Measurements from ENCODE around the gene GLIS2. TPM values are rescaled to one million over a fixed set of nuclear protein-coding genes. Genes with fewer than 3 reads are reported as not detected.

The GLIS2 gene
- total RNA-seq, 1 donor from 2014 or later = 17.4 TPM

- Mint-ChIP-seq H3K9me3 (no peaks in the 10 kb centered on the region), H3K36me3 (ENCODE audit: low read depth) (peaks cover 2% of the 10 kb centered on the region), H3K4me1 (peaks cover 19% of the 10 kb centered on the region), H3K4me3 (no peak overlapping the region), H3K27me3 (ENCODE audit: low read depth) (no peaks in the 10 kb centered on the region), H3K27ac (ENCODE audit: unreplicated experiment) (no peak overlapping the region)
- DNase-seq (ENCODE audit: low read depth, low spot score) = no peak
- no peak for TF ChIP-seq CTCF (conservative IDR thresholded peaks at IDR 0.05)
These were observed 38.9 kb downstream of the GLIS2 start for GRCh38 chr16:4354512-4355409.

- Mint-ChIP-seq H3K4me3 (no peak overlapping the region), H3K9me3 (no peaks in the 10 kb centered on the region), H3K36me3 (ENCODE audit: low read depth) (peaks cover 2% of the 10 kb centered on the region), H3K27ac (ENCODE audit: unreplicated experiment) (no peak overlapping the region), H3K4me1 (peaks cover 6% of the 10 kb centered on the region), H3K27me3 (ENCODE audit: low read depth) (no peaks in the 10 kb centered on the region)
- DNase-seq (ENCODE audit: low read depth, low spot score) = no peak
- no peak for TF ChIP-seq CTCF (conservative IDR thresholded peaks at IDR 0.05)
These were observed 41.0 kb downstream of the GLIS2 start for GRCh38 chr16:4356820-4357219.

DNA sequence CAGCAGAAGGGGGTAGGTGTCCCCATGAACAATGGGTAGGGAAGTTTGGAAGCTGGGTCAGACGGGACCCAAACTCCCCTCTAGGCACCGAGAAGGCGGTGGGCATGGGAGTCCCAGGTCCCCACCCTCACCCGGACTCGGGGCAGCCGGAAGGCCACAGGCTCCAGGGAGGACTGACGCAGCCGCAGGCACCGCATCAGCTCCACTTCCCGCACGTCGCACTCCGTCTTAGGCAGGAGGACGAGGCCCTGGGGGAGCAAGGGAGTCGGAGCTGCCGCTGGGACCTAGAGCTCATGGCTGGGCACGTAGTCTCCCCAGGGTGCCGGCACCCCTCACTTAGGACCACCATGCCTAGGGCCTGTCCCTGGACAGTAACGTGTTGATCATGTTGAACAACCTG lies 42.4 kb downstream of the GLIS2 start:
- Mint-ChIP-seq H3K27me3 (ENCODE audit: low read depth) (no peaks in the 10 kb centered on the region), H3K4me3 (no peak overlapping the region), H3K36me3 (ENCODE audit: low read depth) (peaks cover 2% of the 10 kb centered on the region), H3K27ac (ENCODE audit: unreplicated experiment) (no peak overlapping the region), H3K4me1 (peaks cover 5% of the 10 kb centered on the region), H3K9me3 (no peaks in the 10 kb centered on the region)
- TF ChIP-seq CTCF (conservative IDR thresholded peaks at IDR 0.05) = no peak
- DNase-seq (ENCODE audit: low read depth, low spot score) = no peak

GRCh38 chr16:4358831-4359561 lies 43.1 kb downstream of the GLIS2 start:
- no peak overlapping the region for H3K27ac Mint-ChIP-seq (ENCODE audit: unreplicated experiment)
- DNase-seq (ENCODE audit: low read depth, low spot score) = peak; percentile 77

GRCh38 chr16:4359914-4360313 lies 44.0 kb downstream of the GLIS2 start:
- no peak for DNase-seq (ENCODE audit: low read depth, low spot score)
- Mint-ChIP-seq H3K36me3 (ENCODE audit: low read depth) (peaks cover 2% of the 10 kb centered on the region), H3K4me3 (no peak overlapping the region), H3K27me3 (ENCODE audit: low read depth) (no peaks in the 10 kb centered on the region), H3K9me3 (no peaks in the 10 kb centered on the region), H3K27ac (ENCODE audit: unreplicated experiment) (no peak overlapping the region), H3K4me1 (no peaks in the 10 kb centered on the region)
- no peak for TF ChIP-seq CTCF (conservative IDR thresholded peaks at IDR 0.05)

More at GRCh38 chr16:4358831-4359561, 43.1 kb downstream of the GLIS2 start:
- TF ChIP-seq CTCF (conservative IDR thresholded peaks at IDR 0.05) = peak; percentile 94
- H3K36me3 Mint-ChIP-seq (ENCODE audit: low read depth) = peaks cover 2% of the 10 kb centered on the region
- no peaks in the 10 kb centered on the region for H3K27me3 Mint-ChIP-seq (ENCODE audit: low read depth)
- no peaks in the 10 kb centered on the region for H3K9me3 Mint-ChIP-seq
- H3K4me3 Mint-ChIP-seq = no peak overlapping the region
- no peaks in the 10 kb centered on the region for H3K4me1 Mint-ChIP-seq

Data from neural crest cell (in vitro differentiated cells).